ENCODE measurements around the gene ROCK2. TPM values are rescaled to one million over a fixed set of nuclear protein-coding genes. Genes with fewer than 3 reads are reported as not detected.

The ROCK2 gene
- total RNA-seq, 1 donor from 2014 or later: 34.2 TPM

GRCh38 chr2:11222845-11223244, 121.6 kb downstream of the ROCK2 start:
- intact Hi-C loops (cut with micrococcal nuclease): no loop called here
- ATAC-seq (no peak), DNase-seq (no peak)

DNA sequence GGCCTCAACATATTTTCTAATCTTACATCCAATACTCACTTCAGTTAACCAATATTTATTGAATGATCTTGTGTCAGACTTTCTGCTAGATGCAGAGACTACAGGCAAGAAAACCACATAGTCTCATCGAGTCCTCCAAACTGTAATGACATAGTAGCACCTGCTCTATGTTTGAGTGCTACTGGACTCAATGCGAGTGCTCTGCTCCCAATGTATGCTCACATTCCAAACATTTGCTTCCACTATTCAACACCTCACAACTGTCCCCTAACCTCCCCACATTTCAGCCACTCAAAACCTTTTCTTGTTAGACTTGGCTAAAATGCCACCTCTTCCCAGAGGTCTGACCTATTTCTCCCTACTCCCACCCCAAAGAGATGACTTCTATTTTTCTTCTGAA, 124.0 kb downstream of the ROCK2 start:
- DNase-seq (no peak), ATAC-seq (no peak)
- intact Hi-C loops (cut with micrococcal nuclease): no loop called here

DNA sequence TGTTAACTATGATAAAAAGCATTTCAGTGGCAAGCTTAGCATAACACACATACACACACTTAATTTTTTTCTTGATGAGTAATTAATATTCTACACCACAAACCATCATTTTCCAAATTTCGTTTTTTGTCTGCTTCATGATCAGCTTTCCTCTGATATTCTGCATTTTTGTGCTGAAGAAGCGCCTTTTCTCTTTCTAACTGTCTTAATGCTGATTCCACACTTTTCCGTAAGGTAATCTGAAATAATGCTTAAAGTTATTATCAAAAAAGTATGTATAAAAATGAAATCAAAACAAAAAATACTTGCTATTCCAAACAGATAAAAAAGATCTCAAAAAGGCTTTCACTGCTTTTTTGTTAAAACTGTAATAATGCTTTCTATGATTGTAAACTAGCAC, 129.0 kb downstream of the ROCK2 start:
- DNase-seq (no peak), ATAC-seq (no peak)
- intact Hi-C loops (cut with micrococcal nuclease): no loop called here

DNA sequence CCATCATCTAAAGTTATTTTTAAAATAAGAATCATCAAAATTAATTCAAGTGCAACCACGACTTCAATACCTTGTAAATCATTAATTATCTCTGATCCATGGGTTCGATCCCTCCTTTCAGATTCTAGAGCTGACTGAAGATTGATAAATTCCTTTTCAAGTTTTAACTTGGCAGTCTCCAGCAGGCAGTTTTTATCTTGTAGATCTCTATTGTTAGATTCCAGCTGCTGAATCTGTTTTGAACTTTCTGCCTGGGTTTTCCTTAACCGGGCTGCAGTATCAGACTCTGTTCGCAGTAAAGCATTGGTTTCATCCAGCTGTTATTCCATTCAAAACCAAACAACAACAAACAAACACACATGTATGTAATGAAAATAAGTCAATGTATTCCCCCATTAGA, 129.7 kb downstream of the ROCK2 start:
- ATAC-seq (no peak), DNase-seq (no peak)
- intact Hi-C loops (cut with micrococcal nuclease): no loop called here

DNA sequence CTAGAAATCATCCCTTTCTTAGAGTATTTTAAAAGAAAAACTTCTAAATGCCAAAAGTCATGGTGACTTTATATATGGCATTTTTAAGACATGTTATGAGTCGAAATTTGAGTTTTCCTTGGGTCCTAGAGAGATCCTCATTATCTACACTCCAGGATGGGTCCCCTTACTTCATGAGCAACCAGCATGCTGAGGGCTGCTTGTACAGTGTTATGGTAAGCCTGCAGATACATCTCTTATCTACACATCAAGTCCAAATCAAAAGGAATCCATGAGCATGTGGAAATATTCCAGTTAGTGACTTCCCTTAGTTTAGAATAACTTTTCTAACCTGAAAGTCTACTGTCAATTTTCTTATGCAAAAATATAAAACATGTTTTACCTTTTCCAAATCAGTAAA, 130.5 kb downstream of the ROCK2 start:
- intact Hi-C loops (cut with micrococcal nuclease): no loop called here
- DNase-seq (no peak), ATAC-seq (no peak)

DNA sequence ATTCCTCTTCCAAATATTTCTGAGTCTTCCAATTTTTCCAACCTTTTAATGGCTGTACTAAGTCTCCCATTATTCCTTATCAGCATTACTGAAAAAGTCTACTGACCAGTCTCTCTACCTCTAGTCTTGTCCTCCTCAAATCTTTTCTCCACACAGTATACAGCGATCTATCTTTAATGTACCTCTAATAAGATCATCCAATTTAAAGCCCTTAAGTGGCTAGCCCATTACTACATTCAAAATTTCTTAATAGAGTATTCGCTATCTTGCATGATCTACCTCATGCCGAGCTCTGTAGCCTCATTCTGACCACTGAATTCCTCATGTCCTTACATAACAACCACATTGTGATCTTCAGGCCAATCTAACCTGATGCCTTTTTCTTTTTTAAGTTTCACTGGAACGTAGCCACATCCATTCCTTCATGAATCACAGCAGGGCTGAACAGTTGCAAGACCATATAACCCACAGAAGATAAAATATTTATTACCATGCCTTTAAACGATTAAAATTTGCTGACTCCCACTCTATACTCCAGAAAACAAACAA, 131.3 kb downstream of the ROCK2 start:
- DNase-seq: no peak
- ATAC-seq: no peak
- intact Hi-C loops (cut with micrococcal nuclease): no loop called here

- DNase-seq: no peak
- intact Hi-C loops (cut with micrococcal nuclease): no loop called here
- ATAC-seq: no peak
Observed at GRCh38 chr2:11212645-11213044, 131.8 kb downstream of the ROCK2 start.

- DNase-seq (no peak), ATAC-seq (no peak)
- intact Hi-C loops (cut with micrococcal nuclease): no loop called here
Observed at GRCh38 chr2:11208083-11208482, 136.4 kb downstream of the ROCK2 start.

- ATAC-seq: no peak
- intact Hi-C loops (cut with micrococcal nuclease): no loop called here
- no peak for DNase-seq
Observed at GRCh38 chr2:11203480-11203879, 141.0 kb downstream of the ROCK2 start.

DNA sequence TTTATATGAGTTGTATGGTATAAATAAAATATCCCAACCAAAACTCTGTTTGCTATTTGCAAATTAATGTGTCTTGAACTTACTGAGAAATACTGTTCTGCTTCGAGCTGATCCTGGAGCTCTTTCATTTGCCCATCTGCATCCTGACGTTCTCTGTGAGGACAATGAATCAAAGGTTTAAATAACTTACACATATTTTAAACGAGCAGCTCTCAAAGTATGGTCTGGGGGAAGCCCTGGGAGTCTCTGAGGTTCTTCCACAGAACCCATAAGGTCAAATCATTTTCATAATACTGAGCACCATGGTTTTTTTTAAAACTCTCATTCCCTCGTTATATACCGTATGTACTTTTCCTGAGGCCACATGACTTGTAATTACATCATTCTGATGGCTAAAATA, 142.5 kb downstream of the ROCK2 start:
- intact Hi-C loops (cut with micrococcal nuclease): no loop called here
- DNase-seq (no peak), ATAC-seq (no peak)

- ATAC-seq (no peak), DNase-seq (no peak)
- intact Hi-C loops (cut with micrococcal nuclease): no loop called here
Observed at GRCh38 chr2:11200651-11201050, 143.8 kb downstream of the ROCK2 start.

DNA sequence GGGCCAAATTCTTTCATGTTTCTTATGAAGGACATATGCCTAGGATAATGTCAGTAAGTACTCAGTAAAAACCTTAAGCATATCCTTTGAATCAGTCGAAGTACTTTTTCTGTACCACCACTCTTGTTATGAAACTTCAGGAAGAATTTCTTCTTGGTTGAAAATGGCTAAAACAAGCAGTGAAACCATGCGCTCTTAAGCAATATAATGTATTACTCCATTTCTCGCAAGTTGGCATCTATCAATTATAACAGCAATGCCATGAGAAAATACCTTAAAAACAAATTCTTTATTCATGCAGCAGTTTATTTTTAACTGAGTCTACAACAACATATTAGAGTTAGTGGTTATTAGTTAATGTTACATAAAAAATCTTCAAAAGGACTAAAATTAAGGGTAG, 148.2 kb downstream of the ROCK2 start:
- ATAC-seq (no peak), DNase-seq (no peak)
- intact Hi-C loops (cut with micrococcal nuclease): no loop called here

- ATAC-seq: no peak
- no peak for DNase-seq
- intact Hi-C loops (cut with micrococcal nuclease): no loop called here
Observed at GRCh38 chr2:11187731-11188130, 156.7 kb downstream of the ROCK2 start.

DNA sequence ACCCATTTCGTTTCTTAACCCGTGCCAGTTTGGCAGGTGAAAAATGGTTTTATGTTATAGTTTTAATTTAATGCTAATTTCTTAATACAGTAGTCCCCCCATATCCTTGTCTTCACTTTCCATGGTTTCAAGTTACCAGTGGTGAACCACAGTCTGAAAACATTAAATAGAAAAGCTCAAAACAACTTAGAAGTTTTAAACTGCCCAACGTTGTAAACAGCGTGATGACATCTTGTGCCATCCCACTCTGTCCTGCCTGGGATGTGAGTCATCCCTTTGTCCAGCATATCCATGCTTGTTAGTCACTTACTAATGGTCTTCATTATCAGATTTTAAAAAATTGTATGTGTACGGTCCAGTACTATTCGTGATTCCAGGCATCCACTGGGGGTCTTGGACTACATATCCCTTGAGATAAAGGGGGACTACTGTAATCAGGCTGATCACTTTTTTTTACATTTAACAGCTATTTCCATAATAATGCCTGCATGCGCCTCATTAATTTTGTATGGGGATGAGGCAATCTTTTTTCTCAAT, 157.3 kb downstream of the ROCK2 start:
- DNase-seq (no peak), ATAC-seq (no peak)
- intact Hi-C loops (cut with micrococcal nuclease): no loop called here

GRCh38 chr2:11186145-11186544, 158.3 kb downstream of the ROCK2 start:
- DNase-seq (no peak), ATAC-seq (no peak)
- intact Hi-C loops (cut with micrococcal nuclease): no loop called here

- DNase-seq (no peak), ATAC-seq (no peak)
- intact Hi-C loops (cut with micrococcal nuclease): no loop called here
Observed at GRCh38 chr2:11182951-11183350, 161.5 kb downstream of the ROCK2 start.

DNA sequence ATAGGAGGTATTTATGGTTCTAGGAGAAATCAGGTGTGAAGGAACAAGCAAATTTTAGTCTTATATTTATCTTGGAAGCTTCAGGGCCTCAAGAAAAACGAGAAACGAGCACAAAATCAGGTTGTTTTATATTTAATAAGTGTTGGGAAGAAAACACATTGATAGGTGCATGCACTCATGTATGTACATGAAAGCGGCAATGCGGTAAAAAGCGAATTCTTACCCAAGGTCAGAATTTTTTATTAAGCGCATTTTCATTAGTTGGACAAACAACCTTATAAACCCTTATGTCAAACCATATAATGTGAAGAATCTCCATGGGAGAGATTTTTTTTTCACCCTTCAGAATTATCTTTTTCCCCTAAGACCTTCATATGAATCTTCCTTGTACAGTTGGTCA, 163.8 kb downstream of the ROCK2 start:
- intact Hi-C loops (cut with micrococcal nuclease): no loop called here
- no peak for ATAC-seq
- DNase-seq: no peak

GRCh38 chr2:11179899-11180298, 164.5 kb downstream of the ROCK2 start:
- ATAC-seq: no peak
- DNase-seq: no peak
- intact Hi-C loops (cut with micrococcal nuclease): no loop called here

GRCh38 chr2:11179196-11179595, 165.2 kb downstream of the ROCK2 start:
- ATAC-seq: no peak
- DNase-seq: no peak
- intact Hi-C loops (cut with micrococcal nuclease): no loop called here

DNA sequence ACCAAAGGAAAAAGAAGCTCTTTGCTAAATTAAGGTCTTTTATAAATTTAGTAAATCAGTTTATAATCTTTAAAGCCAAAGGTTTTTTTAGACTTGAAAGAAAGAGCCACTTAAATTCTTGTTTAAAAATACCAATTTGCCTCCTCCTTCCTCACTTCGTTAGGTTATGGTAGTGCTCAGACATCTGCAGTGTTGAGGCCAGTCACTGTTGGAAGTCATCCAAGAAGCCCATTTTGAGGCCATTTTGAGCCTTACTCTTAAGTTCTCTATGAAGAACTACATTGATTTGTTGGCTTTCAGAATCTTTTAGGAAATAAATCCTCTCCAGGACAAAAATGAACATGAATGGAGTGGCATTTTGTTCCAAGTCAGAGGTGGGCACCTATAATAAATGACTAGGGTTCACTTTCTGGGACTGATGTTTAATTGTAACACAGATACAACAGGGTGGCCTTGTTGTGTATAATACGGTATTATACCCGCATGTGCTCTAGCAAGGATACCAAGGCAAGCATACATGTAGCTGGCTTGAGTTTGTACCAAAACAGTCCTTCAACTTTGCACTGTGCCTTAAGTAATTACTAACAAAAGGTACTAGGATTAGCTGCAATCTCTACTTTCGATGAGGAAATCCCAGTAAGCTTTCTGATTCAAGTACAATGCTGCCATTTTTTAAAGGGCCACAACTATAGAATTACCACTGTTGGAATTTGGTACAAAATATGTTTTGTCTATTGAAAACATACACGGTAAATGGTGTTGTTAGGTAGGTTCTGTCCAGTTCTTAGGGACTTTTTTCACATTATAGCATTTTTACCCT, 166.4 kb downstream of the ROCK2 start:
- DNase-seq (no peak), ATAC-seq (no peak)
- intact Hi-C loops (cut with micrococcal nuclease): no loop called here

GRCh38 chr2:11175293-11175795, 169.1 kb downstream of the ROCK2 start:
- ATAC-seq (peak; percentile 41), DNase-seq (no peak)
- intact Hi-C loops (cut with micrococcal nuclease): no loop called here

Data from left ventricle myocardium superior (tissue), 1 donor.